Activated naive CD8-positive, alpha-beta T cell treated with anti-CD3 and anti-CD28 coated beads, Interleukin-2, amount 10 ng/mL, durations not matched to agents 7 days and 5 days (primary cell): Measurements from ENCODE around the gene FTCD. TPM values are rescaled to one million over a fixed set of nuclear protein-coding genes. Genes with fewer than 3 reads are reported as not detected.

Experiments
- total RNA-seq, 2 experiments: library from RNA; stranded (reverse); gene quantifications; one replicate each; pipeline ENCODE4 v1.2.3, GENCODE V29; 2021

The FTCD gene
- total RNA-seq, 2 experiments from 2014 or later = 0.65 to 1.3 TPM

Other genes with a start within 250 kb of the FTCD start
- 1 to 10 TPM; 3.5 to 3.8 TPM for gene COL6A1, start 173.8 kb downstream of the FTCD start, total RNA-seq
- 10 to 100 TPM; 23.8 to 23.9 TPM for gene COL6A2, start 57.5 kb downstream of the FTCD start, total RNA-seq
- gene SPATC1L, start 28.9 kb upstream of the FTCD start, total RNA-seq = 1 to 10 TPM; 7.6 to 8.9 TPM
- gene LSS, start 73.2 kb upstream of the FTCD start, total RNA-seq = 10 to 100 TPM; 57.6 to 66.7 TPM
- 100 to 1,000 TPM; 130 to 150 TPM for gene MCM3AP, start 130.0 kb upstream of the FTCD start, total RNA-seq
- 10 to 100 TPM in 1 of 2 experiments, 1 to 10 TPM in 1; 9.6 to 10.7 TPM for gene YBEY, start 130.8 kb upstream of the FTCD start, total RNA-seq
- 10 to 100 TPM; 50.1 to 53.9 TPM for gene C21orf58, start 168.3 kb upstream of the FTCD start, total RNA-seq
- gene PCNT, start 168.6 kb upstream of the FTCD start, total RNA-seq = 10 to 100 TPM; 85.4 to 86.1 TPM